ENCODE data around the gene PUM2.
A peak's percentile ranks its signal among the peaks of the same experiment; 100 is the strongest.

Gene PUM2

DNA sequence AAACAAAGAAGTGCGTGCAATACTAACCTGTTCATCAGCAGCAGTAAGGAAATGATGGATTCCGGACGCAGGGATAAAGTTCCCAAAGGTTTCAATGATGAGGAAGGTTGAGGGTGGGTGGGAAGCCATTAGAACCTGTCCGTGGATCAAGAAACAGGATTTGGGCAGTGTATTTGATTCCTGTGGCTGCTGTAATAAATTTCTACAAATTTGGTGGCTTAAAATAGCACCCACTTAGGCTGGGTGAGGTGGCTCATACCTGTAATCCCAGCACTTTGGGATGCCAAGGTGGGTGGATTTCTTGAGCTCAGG, 120.6 kb downstream of the PUM2 start:
- no peak for DNase-seq (ENCODE audit: low spot score)

DNA sequence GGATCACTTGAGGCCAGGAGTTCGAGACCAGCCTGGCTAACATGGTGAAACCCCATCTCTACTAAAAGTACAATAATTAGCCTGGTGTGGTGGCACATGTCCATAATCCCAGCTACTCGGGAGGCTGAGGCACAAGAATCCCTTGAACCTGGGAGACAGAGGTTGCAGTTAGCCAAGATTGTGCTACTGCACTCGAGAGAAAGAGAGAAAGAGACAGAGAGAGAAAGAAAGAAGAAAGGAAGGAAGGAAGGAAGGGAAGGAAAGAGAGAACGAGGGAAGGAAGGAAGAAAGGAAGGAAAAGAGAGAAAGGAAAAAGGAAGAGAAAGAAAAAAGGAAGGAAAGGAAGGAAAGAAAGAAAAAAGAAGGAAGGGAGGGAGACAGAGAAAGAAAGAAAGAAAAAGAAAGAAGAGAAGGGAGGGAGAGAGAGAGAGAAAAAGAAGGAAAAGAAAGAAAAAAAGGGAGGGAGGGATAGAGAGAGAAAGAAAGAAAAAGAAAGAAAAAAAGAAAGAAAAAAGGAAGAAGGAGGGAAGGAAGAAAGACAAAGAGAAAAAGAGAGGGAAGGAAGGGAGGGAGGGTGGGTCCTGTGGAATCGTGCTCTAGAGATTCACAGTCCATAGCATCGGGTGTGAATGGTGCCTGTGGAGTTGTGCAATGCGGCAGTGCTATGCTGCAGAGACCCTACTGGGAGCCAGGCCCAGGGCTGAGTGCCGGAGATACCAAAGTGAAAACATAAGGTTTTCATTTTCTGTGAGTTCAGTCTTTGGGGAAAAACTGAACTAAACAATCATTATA, 121.1 kb downstream of the PUM2 start:
- DNase-seq (ENCODE audit: low spot score): peak; percentile 81

- no peak for DNase-seq (ENCODE audit: low spot score)
These were observed 122.6 kb downstream of the PUM2 start for GRCh38 chr2:20227894-20228505.

- no peak for DNase-seq (ENCODE audit: low spot score)
These were observed 124.5 kb downstream of the PUM2 start for GRCh38 chr2:20226152-20226545.

- DNase-seq (ENCODE audit: low spot score): peak; percentile 62
These were observed 125.1 kb downstream of the PUM2 start for GRCh38 chr2:20225294-20226151.

DNA sequence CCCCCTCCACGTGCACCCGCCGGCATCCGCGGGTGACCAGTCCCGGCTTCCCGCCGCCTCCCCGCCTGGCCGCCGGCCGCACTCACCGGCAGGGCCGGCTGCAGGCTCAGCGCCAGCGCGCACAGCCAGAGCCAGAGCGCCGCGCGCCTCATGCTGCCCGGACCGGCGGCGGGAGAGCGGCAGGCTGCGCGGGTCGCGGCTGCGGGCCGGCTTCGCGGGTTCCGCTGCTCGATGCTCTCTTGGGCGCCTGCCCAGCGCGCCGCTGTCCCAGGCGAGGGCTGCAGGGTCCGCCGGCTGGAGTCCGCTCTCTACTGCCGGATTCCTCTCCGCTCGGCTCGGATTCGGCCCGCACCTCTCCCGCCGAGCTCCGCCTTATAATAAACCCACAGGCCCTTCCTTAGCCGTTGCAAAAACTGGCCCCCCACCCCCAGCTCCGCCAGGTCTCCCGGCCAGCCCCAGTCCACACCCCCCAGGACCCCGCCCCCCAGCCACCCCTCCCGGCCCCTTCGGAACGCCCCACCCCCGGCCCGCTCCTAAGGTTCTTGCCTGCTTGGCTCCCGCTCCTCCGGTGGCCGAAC, 125.8 kb downstream of the PUM2 start, which contains the start of gene SDC1:
SDC1 (minus strand) TSS at position 415 of the 578 bp plus-strand sequence; CDS start at position 152, 263 bp downstream.
- peak; percentile 67 for DNase-seq (ENCODE audit: low spot score)

GRCh38 chr2:20224164-20224715, 126.4 kb downstream of the PUM2 start:
- DNase-seq (ENCODE audit: low spot score): no peak

- DNase-seq (ENCODE audit: low spot score): peak; percentile 87
These were observed 127.1 kb downstream of the PUM2 start for GRCh38 chr2:20223407-20224163.

DNA sequence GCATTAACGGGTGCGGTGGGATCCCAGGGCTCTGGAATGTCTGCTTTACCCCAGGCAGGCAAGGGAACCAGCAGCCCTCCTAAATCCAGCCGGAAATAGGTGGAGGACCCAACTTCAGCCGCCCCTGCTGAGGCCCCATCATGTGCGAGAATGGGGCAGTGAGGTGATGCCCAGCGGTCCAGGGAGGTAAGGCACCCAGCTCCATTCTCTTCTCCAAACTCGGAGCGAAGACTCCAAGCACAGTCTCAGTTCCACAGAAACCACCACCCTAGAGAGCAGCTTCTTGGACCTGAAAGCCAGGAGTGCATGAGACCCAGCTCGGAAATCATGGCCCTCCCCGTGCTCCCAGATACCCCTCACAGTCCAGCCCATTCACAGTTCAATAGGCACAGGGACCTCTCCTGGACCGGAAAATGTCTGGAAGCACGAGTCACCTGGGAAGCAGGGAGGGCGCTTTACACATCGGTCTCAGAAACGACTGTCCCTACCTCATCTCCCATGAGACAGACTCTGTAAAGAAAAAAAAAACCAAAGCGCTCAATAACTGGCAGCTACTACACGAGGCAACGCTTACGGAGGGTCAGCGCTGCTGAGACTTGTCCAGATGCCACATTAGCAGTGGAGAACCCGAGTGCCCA, 127.8 kb downstream of the PUM2 start:
- no peak for DNase-seq (ENCODE audit: low spot score)

DNA sequence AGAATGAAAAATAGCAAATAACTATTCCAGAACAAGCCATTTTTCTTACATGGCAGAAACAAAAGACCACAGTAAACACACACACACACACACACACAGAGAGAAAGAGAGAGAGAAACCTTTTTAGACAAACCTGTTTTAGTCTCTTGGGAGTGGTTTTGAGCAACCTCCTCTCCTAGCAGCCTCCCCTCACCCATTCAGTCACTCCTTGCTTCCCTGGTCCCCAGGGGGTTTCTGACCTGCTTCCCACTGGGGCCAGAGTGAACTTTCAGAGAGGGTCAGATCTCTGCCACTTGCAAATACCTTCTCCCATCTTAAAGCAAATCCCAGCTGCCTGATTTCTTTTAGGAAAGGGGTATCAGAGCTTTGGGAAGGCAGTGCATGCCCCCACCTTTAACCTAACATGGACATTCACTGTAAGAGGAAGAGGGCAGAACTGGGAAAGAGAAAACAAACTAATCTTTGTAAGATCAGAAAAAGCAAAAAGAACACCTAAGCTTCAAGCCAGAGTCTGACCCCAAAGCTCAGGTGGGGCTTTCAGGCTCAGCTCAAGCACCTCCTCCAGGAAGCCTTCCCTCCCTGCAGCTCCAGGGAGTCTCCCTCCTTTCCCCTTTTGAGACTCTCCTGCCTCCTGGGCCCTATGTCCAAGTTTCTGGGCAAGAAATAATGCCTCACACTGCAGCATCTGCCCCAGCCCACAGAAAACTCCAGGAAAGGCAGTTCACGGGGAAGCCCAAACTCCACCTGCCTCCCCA, 128.5 kb downstream of the PUM2 start:
- no peak for DNase-seq (ENCODE audit: low spot score)

DNA sequence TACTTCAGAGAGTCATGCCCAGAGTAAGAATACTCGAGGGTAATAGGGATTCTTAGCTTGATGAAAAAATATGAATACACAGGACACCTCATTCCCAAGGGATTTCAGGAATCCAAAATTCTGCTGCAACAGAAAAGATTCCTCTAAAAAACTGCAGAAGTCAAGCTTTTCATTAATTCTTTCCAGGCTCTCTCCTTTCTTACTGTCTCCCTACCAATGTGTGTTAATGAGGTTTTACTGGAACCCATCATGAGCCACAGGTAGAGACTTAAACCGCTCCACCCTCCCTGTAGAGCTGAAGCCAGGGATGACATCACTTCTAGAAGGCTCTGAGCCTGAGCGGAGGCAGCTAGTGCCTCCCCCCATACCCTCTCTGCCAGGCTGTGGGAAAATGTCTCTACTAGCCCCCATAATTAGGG, 129.1 kb downstream of the PUM2 start:
- peak; percentile 52 for DNase-seq (ENCODE audit: low spot score)

- no peak for DNase-seq (ENCODE audit: low spot score)
These were observed 129.7 kb downstream of the PUM2 start for GRCh38 chr2:20220806-20221554.

GRCh38 chr2:20219763-20220380, 130.8 kb downstream of the PUM2 start:
- DNase-seq (ENCODE audit: low spot score): no peak

GRCh38 chr2:20218331-20219320, 132.0 kb downstream of the PUM2 start:
- no peak for DNase-seq (ENCODE audit: low spot score)

DNA sequence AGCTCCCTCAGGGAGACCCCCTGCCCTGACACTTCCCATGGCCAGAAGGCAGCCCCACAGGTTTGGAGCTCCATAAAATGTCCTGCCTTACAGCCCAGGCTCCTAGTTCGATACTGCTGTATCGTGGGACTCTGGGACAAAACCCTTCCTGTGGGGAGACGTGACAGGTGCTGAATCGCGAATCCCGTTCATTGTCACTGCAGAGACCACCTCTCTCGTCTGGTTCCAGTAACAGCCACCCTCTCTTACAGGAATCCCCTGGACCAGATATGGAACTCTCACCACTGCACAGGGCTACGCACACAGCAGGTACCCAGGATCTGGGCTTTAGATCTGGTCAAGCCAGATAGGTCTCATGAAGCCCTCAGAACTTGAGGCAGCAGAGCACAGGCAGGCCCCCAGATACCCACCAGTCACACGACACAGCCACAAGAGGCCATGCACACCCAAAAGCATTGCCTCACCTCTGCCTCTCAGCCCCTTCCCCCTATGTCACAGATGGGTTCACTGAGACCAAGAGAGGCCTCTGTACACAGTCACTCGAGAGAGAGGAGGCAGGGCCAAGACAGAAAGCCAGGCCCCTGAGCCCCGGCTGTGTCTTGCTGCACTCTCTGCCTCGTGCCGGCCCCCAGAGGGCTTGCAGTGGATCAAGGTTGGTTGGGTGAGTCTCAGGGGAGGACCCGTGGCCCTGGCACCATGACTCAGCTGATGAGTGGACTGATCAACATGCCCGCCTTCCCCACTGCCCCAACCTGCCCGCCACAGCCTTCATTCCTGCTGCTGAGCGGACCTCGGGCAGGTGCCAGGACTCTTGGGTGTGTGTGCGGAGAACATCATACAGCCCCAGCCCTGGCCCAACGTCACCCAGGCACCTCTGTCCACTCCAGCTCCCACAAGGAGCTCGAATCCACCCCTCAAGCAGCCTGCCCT, 133.3 kb downstream of the PUM2 start:
- no peak for DNase-seq (ENCODE audit: low spot score)

Data from AG20443 (cell line).